GM19043 (cell line): ENCODE data around the gene CMPK1.
"Not testable (repeated sequence)": the region's sequence is repeated elsewhere in the genome, so short reads cannot be mapped to it uniquely, and the experiment has no call there.

Experiments
- ATAC-seq: cut with Tn5 transposase; IDR thresholded peaks from one replicate; pipeline ENCODE4 v1.9.1; 2021; ENCODE audit warnings: low read depth; ENCODE audit not compliant: unreplicated experiment

CMPK1 gene

GRCh38 chr1:47334765-47335435 is 1.3 kb downstream of the CMPK1 start:
- ATAC-seq = no peak

GRCh38 chr1:47337350-47337749 is 3.8 kb downstream of the CMPK1 start:
- no peak for ATAC-seq

DNA sequence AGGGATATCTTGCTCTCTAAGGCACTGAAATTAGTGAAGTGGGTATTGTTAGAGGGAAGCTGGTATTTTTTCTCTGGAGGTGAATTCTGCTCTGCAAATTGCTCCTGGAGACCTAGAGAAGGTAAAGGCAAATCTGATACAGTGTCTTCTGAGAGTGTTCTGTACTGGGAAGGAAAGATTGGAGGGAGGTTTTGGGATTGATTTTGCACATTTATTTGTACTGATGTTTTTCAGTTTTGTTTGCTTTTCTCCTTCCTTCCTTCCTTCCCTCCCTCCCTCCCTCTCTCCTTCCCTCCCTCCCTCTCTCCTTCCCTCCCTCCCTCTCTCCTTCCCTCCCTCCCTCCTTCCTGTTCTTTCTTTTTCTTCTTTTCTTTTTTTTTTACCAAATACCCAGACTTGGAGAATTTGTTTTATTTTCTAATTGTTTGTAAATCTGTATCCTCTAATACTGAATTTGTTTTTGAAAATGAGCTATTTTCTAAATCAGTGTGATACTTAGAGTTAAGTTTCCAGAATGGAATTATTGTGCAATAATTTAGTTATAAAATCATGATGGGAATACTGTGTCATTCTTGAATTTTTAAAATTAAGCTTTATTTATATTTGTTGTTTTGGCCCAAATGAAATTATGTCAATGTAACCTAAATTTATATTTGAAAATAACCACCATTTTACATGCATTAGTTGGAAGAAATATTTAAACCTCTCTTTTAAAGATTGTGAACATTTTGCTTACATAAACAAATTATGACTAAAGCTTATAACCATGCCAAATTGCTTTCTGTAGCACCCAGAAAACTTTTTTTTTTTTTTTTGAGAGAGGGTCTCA is 4.9 kb downstream of the CMPK1 start:
- ATAC-seq = no peak

GRCh38 chr1:47340227-47340626 is 6.6 kb downstream of the CMPK1 start:
- ATAC-seq = no peak

- ATAC-seq = not testable (repeated sequence)
These were observed 13.4 kb downstream of the CMPK1 start for GRCh38 chr1:47346979-47347378.

- no peak for ATAC-seq
These were observed 14.1 kb downstream of the CMPK1 start for GRCh38 chr1:47347735-47348134.

GRCh38 chr1:47348246-47348645 is 14.7 kb downstream of the CMPK1 start:
- ATAC-seq = no peak

- peak; percentile 82 for ATAC-seq
These were observed 17.7 kb downstream of the CMPK1 start for GRCh38 chr1:47351305-47351704.

- ATAC-seq = no peak
These were observed 27.8 kb downstream of the CMPK1 start for GRCh38 chr1:47361380-47361779.

DNA sequence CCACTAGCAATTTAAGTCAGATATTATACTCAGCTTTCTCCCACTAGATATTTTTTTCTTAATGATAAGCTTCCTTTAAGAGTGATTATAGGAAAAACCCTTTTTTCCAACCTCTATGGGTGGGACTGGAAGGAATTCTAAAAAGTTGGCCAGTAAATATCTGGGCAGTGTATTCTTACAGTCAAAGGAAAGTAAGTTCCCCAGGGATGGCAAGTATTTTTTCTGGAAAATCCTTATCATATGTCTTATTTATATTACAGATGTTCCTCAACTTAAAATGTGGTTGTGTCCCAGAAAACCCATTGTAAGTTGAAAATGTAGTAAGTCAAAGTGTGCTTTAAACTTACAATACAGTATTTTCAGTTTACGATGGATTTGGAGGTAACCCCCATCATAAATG is 29.2 kb downstream of the CMPK1 start:
- no peak for ATAC-seq

DNA sequence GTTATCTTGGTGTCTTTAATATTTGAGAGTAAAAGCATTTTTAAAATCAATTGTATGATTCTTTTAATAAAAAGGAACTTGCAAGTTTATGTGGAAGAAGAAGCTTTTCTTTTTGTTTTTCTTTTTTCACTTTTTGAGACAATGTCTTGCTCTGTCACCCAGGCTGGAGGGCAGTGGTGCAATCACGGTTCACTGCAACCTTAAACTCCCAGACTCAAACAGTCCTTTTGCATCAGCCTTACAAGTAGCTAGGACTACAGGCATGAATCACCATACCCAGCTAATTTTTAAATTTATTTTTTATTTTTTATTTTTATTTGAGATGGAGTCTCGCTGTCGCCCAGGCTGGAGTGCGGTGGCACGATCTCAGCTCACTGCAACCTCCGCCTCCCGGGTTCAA is 34.1 kb downstream of the CMPK1 start:
- no peak for ATAC-seq

- ATAC-seq = no peak
These were observed 37.5 kb downstream of the CMPK1 start for GRCh38 chr1:47371016-47371517.

DNA sequence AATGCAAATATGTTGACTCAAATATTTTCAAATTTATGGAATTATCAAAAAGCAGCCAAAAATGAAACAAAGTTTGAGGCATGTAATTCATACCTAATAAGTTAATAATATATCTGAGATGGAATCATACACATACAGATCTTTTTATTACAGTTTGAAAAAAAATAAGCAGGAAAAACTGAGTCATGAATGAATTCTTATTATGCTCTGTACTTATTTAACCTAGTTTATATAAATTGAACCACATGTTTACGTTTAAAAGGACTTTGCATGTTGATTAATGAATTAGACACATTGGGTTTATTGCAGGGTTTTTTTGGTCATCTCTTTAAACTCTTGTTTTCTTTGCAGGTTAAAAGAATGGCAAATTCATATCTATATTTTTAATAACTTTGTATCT is 40.9 kb downstream of the CMPK1 start:
- no peak for ATAC-seq

GRCh38 chr1:47378147-47378546 is 44.6 kb downstream of the CMPK1 start:
- ATAC-seq = no peak

DNA sequence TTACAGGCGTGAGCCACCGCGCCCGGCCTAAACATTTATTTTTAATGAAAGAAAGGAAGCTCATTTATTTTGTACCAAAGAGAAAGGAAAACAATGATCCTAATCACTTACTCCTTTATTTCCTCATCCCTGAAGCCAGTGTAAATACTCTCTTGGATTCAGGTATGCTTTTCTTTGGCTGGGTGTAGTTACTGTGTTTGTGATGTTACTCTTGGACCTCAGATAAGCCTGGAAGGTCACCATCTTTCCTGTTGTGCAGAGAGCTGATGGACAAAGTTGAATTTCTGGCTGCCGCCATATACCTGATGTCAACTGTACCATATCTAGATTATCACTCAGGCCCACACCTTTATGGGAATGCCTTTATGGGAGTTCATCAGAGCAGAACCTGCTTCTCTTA is 47.1 kb downstream of the CMPK1 start:
- ATAC-seq = no peak

GRCh38 chr1:47382399-47382983 is 48.9 kb downstream of the CMPK1 start:
- no peak for ATAC-seq

DNA sequence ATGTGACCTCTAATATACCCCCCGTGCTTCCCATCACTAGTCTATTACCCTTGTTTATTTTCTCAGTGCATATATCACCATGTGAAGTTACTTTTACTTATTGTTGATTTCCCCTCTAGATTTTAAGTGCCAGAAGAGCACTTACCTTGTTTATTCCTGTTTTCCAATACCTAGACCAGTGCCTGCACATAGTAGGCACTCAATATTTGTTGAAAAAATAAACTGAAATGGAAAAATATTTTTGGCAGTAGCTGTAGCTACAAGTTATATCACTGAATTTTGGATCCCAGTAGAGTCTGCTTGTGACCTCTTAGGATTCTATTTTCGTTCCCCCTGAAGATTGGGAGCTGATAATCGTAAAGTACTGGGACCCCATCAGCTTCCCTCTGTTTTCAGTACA is 50.5 kb downstream of the CMPK1 start:
- no peak for ATAC-seq

DNA sequence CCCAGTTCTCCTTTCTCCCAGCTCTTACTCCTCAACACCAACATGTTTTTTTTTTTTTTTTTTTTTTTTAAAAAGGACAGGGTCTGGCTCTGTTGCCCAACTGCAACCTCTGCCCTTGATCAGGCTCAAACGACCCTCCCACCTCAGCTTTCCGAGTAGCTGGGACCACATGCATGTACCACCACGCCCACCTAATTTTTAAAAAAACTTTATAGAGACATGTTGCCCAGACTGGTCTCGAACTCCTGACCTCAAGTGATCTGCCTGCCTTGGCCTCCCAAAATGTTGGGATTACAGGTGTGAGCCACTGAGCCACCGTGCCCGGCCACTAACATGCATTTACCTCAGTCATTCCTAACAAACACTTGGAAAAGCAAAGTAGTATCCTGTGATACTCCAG is 51.4 kb downstream of the CMPK1 start:
- ATAC-seq = no peak

DNA sequence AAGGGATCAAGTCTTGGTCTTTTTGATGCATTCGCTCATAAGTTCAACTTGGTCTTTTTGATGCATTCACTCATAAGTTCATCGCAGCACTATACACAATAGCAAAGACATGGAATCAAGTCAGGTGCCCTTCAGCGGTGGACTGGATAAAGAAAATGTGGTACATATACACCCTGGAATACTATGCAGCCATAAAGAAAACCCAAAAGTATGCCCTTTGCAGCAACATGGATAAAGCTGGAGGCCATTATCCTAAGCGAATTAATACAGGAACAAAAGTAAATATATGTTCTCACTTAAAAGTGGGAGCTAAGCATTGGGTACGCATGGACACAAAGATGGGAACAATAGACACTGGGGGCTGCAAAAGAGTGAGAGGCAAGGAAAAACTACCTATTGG is 52.7 kb downstream of the CMPK1 start:
- no peak for ATAC-seq

DNA sequence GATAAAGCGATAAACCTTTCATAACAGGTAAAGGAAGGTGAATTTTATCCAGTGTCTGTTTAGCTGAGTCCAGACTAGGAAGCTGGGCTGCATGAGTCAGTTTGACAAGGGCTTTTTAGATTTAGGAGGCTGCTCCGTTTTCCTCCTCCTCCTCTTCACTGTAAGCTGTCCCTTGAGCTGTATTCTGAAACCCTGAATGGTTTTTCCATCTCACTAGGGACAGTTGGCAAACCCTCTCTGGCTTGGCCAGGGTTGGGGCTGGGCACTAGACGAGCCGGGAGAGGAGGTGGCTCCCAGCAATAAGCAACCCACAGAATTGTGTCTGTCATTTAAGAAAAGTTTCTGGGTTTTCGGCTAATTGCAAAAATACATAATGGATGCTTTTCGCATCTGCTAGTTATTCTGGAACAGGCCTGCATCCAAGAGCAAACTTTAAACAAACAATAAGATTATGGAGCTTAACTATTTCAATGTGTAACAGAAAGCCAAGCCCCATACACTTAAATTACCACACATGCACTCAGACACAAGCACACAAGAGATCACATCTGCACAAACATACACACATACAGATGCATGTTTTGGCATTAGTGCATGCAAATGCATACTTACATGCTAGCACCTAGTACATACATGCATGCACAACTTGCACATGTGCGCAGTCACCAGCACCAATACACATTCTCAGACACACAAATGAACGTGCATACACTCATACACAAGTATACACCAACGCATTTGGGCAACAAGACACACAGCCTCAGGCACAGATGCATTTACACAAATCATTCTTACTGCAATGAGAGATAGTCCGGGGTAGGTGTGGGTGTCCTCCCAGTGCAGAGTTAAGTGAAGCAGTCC is 54.7 kb downstream of the CMPK1 start:
- peak; percentile 23 for ATAC-seq

DNA sequence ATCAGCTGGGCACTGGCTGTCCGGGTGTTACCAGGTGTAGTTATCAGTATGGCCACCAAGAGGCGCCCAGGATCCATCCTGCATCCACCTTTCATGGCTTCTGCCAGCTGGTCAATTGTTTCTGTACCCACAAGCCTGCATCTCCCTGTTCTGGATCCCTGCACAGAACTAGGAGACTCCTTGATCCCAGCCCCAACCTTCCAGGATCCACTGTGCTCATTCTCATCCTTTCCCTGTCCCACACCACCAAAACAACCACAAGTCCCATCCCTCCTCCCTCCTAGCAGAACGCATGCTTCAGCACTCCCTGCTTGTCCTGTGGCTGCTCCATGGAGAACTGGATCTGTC is 55.3 kb downstream of the CMPK1 start:
- ATAC-seq = peak; percentile 71
